Right lobe of liver (tissue), 6 donors: ENCODE measurements around the gene XPO4. TPM values are rescaled to one million over a fixed set of nuclear protein-coding genes. Genes with fewer than 3 reads are reported as not detected.

Experiments
- ATAC-seq, 4 donors: fragments of 200-7000 bp; cut with Tn5 transposase; one replicate each; pipeline ENCODE4 v1.9.1; 2020; ENCODE audit warnings: mild to moderate bottlenecking in 4 of 4, moderate library complexity in 4 of 4
- DNase-seq, 3 donors: peaks; one replicate each; pipeline ENCODE4 v3.0.0-alpha.2; 2020
- H3K27ac ChIP-seq, 3 donors: fragments of 200-600 bp; one replicate each; pipeline ENCODE4 v1.8.0; 2022
- H3K27me3 ChIP-seq, 2 donors: fragments of 200-600 bp; one replicate each; pipeline ENCODE4 v1.8.0; 2022
- H3K36me3 ChIP-seq, 4 donors: fragments of 200-600 bp; sonication (generic) in 1 of 4; one replicate each; pipeline versions ENCODE4 v1.5.1 to v1.8.0; 2017 to 2022; ENCODE audit warnings: control low read depth in 1 of 4
- H3K4me1 ChIP-seq, 4 donors: fragments of 200-600 bp; sonication (generic) in 1 of 4; one replicate each; pipeline versions ENCODE4 v1.5.1 to v1.8.0; 2017 to 2022; ENCODE audit warnings: control low read depth in 1 of 4
- H3K4me3 ChIP-seq, 3 donors: fragments of 200-600 bp; one replicate each; pipeline ENCODE4 v1.8.0; 2022
- H3K9me3 ChIP-seq, 4 donors: fragments of 200-600 bp; sonication (generic) in 1 of 4; one replicate each; pipeline versions ENCODE4 v1.5.1 to v1.8.0; 2017 to 2022; ENCODE audit warnings: control low read depth in 1 of 4
- CTCF ChIP-seq, 4 donors: fragments of 200-600 bp in 3 of 4; fragments of 450-650 bp in 1 of 4; IDR thresholded peaks; one replicate each; pipeline versions ENCODE4 v1.5.1 to v1.8.0; 2016 to 2022; ENCODE audit warnings: antibody characterized with exemption in 4 of 4, mild to moderate bottlenecking in 2 of 4
- POLR2A ChIP-seq: fragments of 450-650 bp; IDR thresholded peaks from one replicate; pipeline ENCODE4 v1.6.1; 2017; ENCODE audit warnings: antibody characterized with exemption, mild to moderate bottlenecking
- WGBS: methylation state at CpG from one replicate; pipeline ENCODE4 v1.1.6; 2018; ENCODE audit warnings: low coverage, low lambda C conversion rate; ENCODE audit not compliant: insufficient coverage; ENCODE audit errors: missing lambda C conversion rate; 5-methylcytosine and 5-hydroxymethylcytosine counted together
- intact Hi-C, 2 donors: fragments of 100-400 bp; cut with DNase I; formaldehyde crosslinking; loops; one replicate each; pipeline versions ENCODE4 v1.11.2 to v1.14.1; 2022
- total RNA-seq, 6 experiments: library from RNA; depleted of rRNA in 2 of 6; stranded (reverse); fragments of >200 nt in 2 of 6; fragmentation: NEBNext Ultra II Directional in 3 of 6; extraction: Animal tissue kit (Norgen Biotek cat#: 25700) in 3 of 6; gene quantifications; one replicate each; pipeline versions ENCODE4 v1.1.0 to v1.2.4, GENCODE V29; 2016 to 2023
- donor health status: DM: no; HTN: yes; CAD: no.
- donor health status: DM: no; HTN: no; CAD: no.
- donor health status: DM: no; HTN: no; CAD: no.
- donor health status: DM: no; HTN: yes; CAD: no.
- donor health status: DM: no; HTN: yes; CAD: no.

Gene XPO4
- total RNA-seq, 6 experiments from 2014 or later, result 4.4 to 9.9 (median 7.2) TPM

DNA sequence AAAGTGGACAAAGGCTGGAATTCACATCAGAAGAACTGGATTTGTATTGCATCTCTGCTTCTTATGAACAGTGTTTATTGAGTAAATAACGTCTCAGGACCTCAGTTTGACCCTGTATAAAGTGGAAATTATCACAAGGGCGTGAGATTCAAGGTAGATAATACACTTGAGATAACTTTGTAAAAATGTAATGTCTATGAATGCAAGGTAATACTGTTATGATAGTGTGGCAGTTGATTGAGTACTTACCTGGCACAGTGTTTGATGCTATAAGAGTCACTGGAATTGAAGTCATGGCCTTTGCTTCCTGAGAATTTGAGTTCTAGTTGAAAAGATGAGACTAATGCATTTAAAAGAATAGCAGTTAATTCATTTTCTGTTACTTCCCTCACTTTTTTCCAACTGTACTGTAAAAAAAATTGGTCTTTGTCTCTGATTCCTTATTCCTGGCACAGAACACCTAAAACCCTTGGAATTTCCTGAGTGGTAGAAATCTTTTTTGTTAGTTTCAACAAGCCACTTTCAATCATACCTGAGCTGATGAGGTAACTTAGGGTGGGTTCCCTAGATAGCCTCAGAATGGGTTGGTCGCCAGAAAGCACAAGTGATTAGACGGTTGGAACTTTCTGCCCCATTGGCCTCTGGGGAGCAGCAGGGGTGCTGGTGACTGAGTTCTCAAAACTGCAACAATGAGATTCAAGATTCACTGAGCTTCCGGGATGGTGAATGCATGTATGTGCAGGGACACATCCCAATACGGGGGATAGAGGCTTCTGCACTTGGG is 6.4 kb upstream of the XPO4 start:
- Histone ChIP-seq H3K9me3 (no peaks in the 10 kb centered on the region), H3K27ac (no peak overlapping the region), H3K27me3 (no peaks in the 10 kb centered on the region), H3K36me3 (no peaks in the 10 kb centered on the region), H3K4me3 (no peak overlapping the region), H3K4me1 (no peaks in the 10 kb centered on the region)
- DNase-seq (no peak), ATAC-seq (no peak)
- WGBS, result 35% methylated on average over 2 of the region's 6 CpGs
- no peak for TF ChIP-seq POLR2A
- TF ChIP-seq CTCF (IDR thresholded peaks at IDR 0.05), result no peak
- intact Hi-C loops, result no loop called here

DNA sequence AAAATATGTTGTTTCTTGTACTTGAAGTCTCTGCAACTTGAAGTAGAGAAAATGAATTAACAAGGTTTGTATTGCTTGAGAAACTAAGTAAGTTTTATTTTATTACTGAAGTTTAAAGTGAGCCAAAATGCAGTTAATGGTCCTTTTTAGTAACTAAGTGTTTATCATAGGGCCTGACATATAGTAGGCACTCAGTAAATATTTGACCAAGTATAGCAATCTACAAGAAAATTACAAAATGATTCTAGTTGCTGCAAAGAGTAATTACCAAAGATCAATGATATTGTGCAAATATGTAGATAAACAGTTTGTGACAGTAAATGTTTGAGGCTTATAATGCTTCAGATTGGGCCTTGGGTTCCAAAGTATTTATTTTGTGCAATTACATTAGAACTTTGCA is 2.4 kb upstream of the XPO4 start:
- ATAC-seq, result no peak
- intact Hi-C loops, result no loop called here
- TF ChIP-seq CTCF (IDR thresholded peaks at IDR 0.05), result no peak
- no peak for TF ChIP-seq POLR2A

GRCh38 chr13:20903164-20903475 is 574 bp upstream of the XPO4 start:
- TF ChIP-seq POLR2A (no peak), CTCF (IDR thresholded peaks at IDR 0.05) (no peak)
- DNase-seq (no peak), ATAC-seq (no peak)
- H3K27ac ChIP-seq, result peak overlapping the region; percentile 69 to 87 (median 85)
- WGBS, result 22% methylated on average over 13 of the region's 14 CpGs
- no peaks in the 10 kb centered on the region for H3K9me3 ChIP-seq
- no peaks in the 10 kb centered on the region for H3K27me3 ChIP-seq
- H3K36me3 ChIP-seq, result no peaks in the 10 kb centered on the region
- intact Hi-C loops, result no loop called here
- H3K4me1 ChIP-seq, result peaks cover 0 to 10% (median 5%) of the 10 kb centered on the region in 4 donors
- peak overlapping the region; percentile 61 to 99 (median 82) for H3K4me3 ChIP-seq

More for the DNA sequence above, 2.4 kb upstream of the XPO4 start:
- Histone ChIP-seq H3K27ac (no peak overlapping the region), H3K36me3 (no peaks in the 10 kb centered on the region), H3K4me1 (peaks cover 0 to 10% (median 5%) of the 10 kb centered on the region in 4 donors), H3K9me3 (no peaks in the 10 kb centered on the region), H3K27me3 (no peaks in the 10 kb centered on the region), H3K4me3 (no peak overlapping the region)
- no peak for DNase-seq

DNA sequence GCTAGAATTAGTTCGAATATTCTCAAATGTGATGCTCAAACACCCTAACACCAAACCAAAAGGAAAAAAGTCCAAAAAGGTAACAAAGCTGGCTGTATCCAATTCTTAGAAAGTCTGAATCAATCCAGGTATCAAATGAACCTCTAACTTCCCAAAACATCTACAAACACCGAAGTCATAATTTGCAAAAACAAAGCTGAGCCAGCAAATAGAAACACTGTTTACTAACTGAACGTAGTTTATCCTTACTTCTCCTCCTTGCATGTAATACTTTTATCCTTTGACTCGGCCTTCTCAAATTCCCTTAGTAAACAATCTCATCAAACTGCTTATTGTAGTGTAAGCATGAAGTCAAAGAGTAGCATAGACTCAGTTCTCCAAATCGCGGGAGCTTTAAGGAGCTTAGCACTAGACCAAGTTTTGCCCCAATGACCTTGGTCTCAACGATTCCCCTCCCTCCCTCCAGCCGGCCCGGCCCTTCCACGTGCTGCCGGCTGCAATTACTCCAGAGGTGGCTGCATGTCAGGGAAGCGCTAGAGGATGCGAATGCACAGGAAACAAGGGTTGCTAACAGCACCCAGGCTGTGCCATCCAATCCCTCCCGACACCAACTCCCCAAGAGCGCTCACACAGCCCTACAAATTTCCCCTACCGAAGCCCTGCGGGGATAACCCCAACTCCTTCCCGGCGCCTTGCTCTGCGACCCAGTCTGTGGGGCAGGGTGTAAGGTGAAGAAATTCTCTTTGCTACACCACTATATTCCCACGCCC is 693 bp downstream of the XPO4 start:
- Histone ChIP-seq H3K36me3 (no peaks in the 10 kb centered on the region), H3K4me3 (peak overlapping the region; percentile 61 to 99 (median 82)), H3K27ac (peak overlapping the region; percentile 69 to 87 (median 85)), H3K27me3 (no peaks in the 10 kb centered on the region), H3K9me3 (no peaks in the 10 kb centered on the region), H3K4me1 (peaks cover 0 to 10% (median 5%) of the 10 kb centered on the region in 4 donors)
- intact Hi-C loops, result no loop called here
- ATAC-seq, result peak; percentile 65 to 71 (median 68)
- TF ChIP-seq POLR2A (no peak), CTCF (IDR thresholded peaks at IDR 0.05) (no peak)
- peak; percentile 36 to 70 (median 57) for DNase-seq
- WGBS, result 2% methylated on average over 18 of the region's 21 CpGs
